Measurements from ENCODE around the gene SPIN3.
"Not testable (repeated sequence)": the region's sequence is repeated elsewhere in the genome, so short reads cannot be mapped to it uniquely, and the experiment has no call there.

The SPIN3 gene

DNA sequence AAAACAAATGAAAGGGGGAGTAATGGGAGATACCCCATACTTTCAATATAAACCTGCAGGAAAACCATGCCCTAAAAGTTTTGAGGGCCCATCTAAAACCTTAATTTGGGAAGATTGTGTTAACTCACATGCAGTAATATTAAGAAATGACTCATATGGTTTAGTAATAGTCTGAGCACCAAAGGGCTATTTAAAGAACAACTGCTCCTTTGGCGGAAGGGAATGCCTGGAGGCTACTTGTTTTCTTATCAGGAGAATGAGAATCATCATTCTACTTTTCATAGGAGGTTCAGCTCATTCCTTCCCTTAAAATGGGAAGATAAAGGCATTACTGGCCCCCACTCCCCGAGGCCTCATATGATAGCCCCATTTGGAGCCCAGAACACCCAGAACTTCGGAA is 47.6 kb downstream of the SPIN3 start:
- no peak for TF ChIP-seq CTCF (IDR thresholded peaks at IDR 0.05; ENCODE audit: insufficient read depth, low read length, missing control alignments)
- POLR2A ChIA-PET = no interaction called here
- H3K4me3 ChIP-seq (ENCODE audit: low read depth, low read length) = no peak overlapping the region
- no peak for DNase-seq (ENCODE audit: low read depth, low spot score)
- CTCF ChIA-PET = no interaction called here

DNA sequence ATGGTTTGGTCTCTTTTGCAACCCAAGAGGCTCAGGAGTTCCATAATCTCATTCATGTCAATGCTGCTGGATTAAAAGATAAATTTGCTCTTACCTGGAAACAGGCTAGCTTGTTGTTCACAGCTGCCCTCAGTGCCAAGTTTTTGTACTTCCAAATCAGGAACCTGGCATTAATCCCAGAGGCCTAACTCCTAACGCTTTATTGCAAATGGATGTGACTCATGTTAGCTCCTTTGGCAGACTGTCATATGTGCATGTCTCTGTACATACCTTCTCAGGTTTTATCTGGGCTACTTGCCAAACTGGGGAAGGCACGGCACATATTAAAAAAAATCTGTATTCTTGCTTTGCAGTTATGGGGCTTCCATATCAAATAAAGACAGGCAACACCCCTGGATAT is 49.1 kb downstream of the SPIN3 start:
- POLR2A ChIA-PET; H3K4me3 ChIP-seq (ENCODE audit: low read depth, low read length); DNase-seq (ENCODE audit: low read depth, low spot score); CTCF ChIA-PET: not testable (repeated sequence)

GRCh38 chrX:56945226-56945625 is 50.1 kb downstream of the SPIN3 start:
- H3K4me3 ChIP-seq (ENCODE audit: low read depth, low read length); POLR2A ChIA-PET; DNase-seq (ENCODE audit: low read depth, low spot score); CTCF ChIA-PET: not testable (repeated sequence)

GRCh38 chrX:56943264-56943663 is 52.1 kb downstream of the SPIN3 start:
- TF ChIP-seq CTCF (IDR thresholded peaks at IDR 0.05; ENCODE audit: insufficient read depth, low read length, missing control alignments) = no peak
- CTCF ChIA-PET = no interaction called here
- no peak overlapping the region for H3K4me3 ChIP-seq (ENCODE audit: low read depth, low read length)
- no peak for DNase-seq (ENCODE audit: low read depth, low spot score)
- POLR2A ChIA-PET = no interaction called here
